ENCODE results near the gene OR5L2.
"Not testable (repeated sequence)": the region's sequence is repeated elsewhere in the genome, so short reads cannot be mapped to it uniquely, and the experiment has no call there.

Gene OR5L2

DNA sequence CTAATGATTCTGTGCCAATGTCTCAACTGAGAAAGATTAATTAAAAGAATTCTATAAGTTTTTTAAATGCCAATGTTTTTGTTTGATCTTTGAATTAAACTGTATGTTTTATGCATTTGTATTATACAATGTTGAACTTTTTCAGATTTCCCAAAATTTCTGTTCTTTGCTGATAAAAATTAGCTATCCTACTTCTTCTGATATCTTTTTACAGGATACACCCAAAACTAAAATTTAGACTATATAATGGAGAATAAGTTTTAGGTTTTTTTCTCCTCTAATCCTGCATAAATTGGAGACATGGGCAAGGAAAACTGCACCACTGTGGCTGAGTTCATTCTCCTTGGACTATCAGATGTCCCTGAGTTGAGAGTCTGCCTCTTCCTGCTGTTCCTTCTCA is at the start of gene OR5L2:
Gene OR5L2, plus strand, starts transcription at position 301 of the 400 bp plus-strand sequence. Its CDS starts 0 bp downstream, at position 301.
- no peak for DNase-seq

DNA sequence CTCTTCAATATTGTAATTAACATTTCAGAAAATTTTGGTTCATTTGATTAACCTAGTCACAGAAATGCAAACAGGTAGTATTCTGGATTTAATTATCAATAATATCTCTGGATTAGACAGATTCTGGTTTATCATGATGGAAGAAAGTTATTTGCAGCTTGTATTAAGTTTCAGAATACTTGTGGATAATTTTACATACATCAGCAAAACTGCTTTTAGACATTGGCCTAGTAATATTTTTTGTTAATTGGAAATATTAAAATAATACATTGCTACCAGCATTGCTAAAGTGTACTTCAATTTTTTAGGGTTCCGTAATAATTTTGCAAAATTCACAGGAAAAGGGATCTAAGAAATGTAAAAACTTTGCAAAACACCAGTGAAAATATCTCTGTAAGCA is 35.4 kb upstream of the OR5L2 start:
- no peak for DNase-seq

DNA sequence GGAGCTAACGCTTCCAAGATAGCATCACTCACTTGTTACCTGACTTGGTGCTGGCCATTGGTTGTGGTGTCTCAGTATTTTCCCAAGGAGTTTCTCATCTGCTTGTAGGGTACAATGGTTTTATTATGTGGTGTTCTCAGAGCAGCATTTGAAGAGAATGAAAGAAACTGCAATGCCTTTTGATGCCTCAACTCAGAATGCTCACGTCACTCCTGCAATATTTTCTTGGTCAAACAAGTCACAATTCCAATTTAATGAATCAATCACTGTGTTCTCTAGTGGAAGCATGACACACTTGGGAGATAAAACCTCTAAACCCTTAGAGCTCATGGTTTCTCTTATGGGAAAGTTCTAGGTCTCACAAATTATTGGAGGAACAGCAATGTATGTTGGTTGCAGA is 33.7 kb upstream of the OR5L2 start:
- DNase-seq = no peak

DNA sequence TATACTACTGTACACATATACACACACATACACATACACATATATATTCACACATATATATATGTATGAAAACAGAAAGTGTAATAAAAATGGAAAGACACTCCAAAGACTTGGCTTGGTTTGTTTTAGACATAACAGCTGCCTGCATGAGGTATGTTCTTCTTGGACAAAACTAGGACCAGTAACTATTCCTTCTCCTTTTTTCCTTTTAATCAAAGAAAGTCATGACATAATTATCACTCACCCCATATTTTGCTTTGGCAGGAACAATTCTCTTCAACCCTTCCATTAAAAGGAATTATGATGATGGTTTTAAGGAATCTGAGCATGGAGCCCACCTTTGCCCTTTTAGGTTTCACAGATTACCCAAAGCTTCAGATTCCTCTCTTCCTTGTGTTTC is 31.8 kb upstream of the OR5L2 start, which contains the start of gene OR5D14:
Gene OR5D14, plus strand, starts transcription at position 301 of the 400 bp plus-strand sequence. Its CDS starts 0 bp downstream, at position 301.
- DNase-seq = no peak

DNA sequence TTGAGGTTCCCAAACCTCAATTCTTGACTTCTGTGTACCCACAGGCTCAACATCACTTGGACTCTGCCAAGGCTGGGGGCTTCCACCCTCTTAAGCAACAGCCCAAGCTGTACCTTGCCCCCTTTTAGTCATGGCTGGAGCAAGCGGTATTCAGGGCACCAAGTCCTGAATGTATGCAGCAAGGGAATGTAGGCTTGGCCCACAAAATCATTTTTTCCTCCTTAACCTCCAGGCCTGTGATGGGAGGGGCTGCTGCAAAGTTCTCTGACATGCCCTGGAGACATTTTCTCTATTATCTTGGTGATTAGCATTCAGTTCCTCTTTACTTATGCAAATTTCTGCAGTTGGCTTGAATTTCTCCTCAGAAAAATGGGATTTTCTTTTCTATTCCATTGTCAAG is 20.8 kb upstream of the OR5L2 start:
- no peak for DNase-seq

DNA sequence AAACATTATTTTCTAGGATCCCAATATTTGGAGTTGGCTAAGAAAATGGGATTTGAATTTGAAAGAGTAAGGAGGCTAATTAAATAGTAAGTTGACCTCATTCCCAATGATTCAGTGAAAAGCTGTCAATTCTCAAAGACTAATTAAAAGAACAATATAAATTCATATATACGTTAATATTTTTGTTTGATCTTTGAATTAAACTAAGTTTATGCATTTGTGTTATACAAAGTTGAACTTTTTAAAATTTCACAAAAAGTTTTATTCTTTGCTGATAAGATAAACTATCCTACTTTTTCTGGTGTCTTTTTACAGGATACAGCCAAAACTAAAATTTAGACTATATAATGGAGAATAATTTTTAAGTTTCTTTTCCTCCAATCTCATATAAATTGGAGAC is 16.0 kb upstream of the OR5L2 start, which contains the start of gene OR5L1:
Gene OR5L1, plus strand, starts transcription at position 301 of the 400 bp plus-strand sequence. CDS start 100 bp downstream, outside the sequence.
- no peak for DNase-seq

DNA sequence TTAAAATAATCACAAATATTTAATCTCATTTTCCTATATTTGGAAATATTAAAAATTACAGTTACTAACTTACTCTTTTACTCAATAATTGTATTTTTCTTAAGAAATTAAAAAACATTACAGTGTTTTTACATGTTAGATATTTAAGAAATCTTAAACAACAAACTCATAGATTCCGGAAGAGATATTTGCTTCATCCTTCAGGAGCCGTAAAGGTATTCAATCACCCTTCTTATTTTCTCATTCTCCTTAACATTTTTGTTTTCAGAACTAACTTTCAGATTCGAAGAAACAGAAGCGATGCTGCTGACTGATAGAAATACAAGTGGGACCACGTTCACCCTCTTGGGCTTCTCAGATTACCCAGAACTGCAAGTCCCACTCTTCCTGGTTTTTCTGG is 7.7 kb upstream of the OR5L2 start, which contains the start of gene OR5D18:
Gene OR5D18, plus strand, starts transcription at position 301 of the 400 bp plus-strand sequence. Its CDS starts 0 bp downstream, at position 301.
- DNase-seq = no peak

DNA sequence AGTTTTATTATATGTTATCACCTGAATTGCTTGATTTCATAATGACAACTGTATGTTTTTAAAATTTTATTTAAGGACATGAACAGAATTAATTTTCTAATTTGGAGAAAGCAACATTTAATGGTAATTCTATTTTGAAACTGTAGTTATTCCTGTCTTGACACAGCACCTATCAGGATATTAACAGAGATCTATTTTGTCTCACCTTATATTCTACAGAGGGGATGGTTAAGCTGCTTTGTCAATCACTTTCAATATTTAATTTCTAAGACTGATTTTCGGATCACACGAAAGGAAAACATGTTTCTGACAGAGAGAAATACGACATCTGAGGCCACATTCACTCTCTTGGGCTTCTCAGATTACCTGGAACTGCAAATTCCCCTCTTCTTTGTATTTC is 11.4 kb downstream of the OR5L2 start, which contains the start of gene OR5D16:
Gene OR5D16, plus strand, starts transcription at position 301 of the 400 bp plus-strand sequence. Its CDS starts 0 bp downstream, at position 301.
- no peak for DNase-seq

DNA sequence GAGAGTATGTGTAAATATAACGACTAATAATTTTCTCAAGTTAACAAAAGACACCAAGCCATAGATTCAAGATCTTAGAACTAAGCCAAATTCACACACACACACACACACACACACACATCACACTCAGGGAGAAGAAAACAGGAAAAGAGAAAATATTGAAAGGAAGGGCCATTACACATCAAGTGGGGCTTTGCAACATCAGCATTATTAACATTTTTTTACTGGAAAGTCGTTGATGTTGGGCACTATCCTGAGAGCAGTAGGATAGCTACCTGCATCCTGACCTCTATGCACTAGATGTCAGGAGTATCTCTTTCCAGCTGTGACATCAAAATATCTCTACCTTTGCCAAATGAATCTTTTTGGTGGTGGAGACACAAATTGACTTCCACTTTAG is 20.4 kb downstream of the OR5L2 start:
- DNase-seq = no peak

DNA sequence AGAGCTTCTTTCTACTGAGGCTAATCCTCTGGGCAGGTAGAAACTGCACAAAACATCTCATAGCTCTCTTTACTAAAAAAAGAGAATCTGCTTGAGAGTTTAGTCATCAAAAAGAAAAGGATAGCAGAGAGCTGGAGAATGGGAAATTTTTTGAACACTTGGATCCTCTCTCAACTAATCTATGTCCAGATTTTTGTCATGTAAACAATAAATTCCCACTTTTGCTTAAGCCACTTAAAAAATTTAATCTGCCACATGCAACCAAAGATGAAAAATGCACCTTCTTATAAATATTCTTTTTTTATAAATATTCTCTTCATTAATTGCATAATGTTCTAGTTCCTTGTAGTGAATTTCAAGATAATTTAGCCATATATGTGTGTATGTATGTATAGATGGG is 22.0 kb downstream of the OR5L2 start:
- DNase-seq = no peak

DNA sequence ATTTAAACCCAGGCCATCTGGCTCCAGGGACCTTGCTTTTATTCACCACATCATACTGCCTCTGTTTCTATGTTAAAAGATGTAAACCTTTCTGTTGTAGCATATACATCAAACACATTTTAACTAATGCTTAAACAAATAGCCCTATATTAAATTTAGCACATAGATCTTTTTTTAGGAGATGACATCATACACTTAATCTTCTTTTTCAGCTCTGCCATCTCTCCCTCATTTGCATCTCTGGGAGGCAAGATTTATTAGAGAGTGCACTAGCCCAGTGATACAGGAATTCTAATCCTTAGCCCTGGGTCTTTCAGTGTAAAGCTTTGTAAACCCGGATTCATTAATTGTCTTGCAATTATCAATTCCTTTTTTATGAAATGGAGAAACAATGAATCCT is 25.1 kb downstream of the OR5L2 start:
- no peak for DNase-seq

DNA sequence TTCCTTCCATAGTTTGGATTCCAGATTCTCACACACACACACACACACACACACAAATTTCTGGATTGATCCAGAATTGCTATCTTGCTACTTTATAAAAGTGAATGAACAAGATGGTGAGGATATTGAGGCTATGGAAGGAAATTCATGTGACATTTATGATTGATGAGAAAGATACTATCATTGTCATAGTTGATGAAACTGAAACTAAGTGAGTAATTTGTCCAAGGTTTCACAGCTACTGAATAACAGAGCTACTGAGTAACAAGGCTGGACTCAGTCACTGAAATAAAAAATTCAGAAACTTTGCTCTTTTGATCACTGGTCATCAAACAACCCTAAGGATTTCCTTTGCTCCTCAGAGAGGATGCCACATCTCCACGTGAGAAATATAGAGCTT is 27.7 kb downstream of the OR5L2 start:
- DNase-seq = no peak

DNA sequence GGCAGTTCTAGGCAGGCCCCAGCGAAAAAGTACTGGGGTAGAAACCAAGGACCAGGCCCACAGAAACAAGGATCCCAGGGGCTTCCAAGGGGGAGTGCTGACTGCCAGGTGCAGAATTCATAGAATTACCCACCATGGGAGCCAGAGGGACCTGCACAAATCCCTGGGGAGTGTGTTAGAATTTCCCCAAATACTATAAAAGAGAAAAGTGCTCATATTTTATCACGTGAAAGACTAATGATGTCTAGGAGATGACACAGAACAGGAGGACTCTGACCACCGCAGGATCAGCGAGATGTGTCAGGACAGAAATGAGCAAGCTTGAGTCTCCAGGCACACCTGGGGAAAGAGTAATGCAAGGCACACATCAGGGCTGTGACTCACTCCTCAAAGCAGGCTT is 40.3 kb downstream of the OR5L2 start:
- DNase-seq = not testable (repeated sequence)

DNA sequence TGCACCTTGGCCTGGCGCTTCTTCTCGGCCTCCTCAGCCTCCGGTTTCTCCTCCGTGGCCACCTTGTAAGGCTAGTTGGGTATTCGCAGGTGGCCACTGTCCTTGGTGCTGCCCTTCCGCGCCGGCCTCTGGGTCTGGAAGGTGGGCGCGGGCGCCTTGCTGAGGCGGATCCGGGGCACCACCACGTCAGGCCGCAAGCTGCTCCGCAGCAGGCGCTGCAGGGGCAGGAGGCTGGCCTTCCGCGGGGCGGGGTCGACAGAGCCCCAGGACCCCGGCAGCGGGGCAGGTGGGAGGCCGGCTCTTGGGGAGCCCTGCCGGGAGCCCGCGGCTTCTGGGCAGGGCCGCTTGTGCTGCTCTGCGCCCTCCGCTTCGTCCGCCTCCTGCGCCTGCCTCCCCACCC is 45.7 kb downstream of the OR5L2 start:
- DNase-seq = not testable (repeated sequence)

DNA sequence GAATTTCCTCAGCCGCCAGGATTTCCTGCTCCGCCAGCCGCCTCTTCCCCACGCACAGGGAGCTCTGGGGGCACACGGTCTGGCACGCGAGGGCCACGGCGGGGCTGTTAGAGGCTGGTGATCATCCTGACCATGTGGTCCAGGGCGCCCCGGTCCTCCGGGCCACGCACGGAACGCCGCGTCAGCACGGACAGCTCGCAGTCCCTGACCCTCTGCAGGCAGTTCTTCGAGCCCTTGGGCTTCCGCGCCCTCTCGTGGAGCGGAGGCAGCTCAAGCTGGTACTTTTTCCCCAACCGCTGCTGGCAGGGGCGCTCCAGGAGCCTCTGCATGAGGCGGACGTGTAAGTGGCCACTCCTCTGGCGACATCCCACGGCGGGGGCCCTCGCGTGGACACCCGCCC is 46.1 kb downstream of the OR5L2 start:
- not testable (repeated sequence) for DNase-seq
